Uterus (tissue), 2 donors: ENCODE measurements around the gene INPP5J.

Experiments used
- POLR2A ChIP-seq, 2 donors: fragments of 450-650 bp; IDR thresholded peaks; one replicate each; pipeline ENCODE4 v1.6.1; 2016; ENCODE audit warnings: antibody characterized with exemption in 2 of 2, mild to moderate bottlenecking in 1 of 2, moderate library complexity in 1 of 2
- TF ChIP-seq, protein P1 (sequence below), 4 experiments: fragments of 200-600 bp in 2 of 4; fragments of 450-650 bp in 2 of 4; sonication (generic) in 2 of 4; IDR thresholded peaks; one replicate each; pipeline ENCODE4 v1.5.1; 2016 to 2019; ENCODE audit warnings: antibody characterized with exemption in 4 of 4, mild to moderate bottlenecking in 2 of 4, moderate library complexity in 1 of 4

- TF ChIP-seq, protein P1, sequence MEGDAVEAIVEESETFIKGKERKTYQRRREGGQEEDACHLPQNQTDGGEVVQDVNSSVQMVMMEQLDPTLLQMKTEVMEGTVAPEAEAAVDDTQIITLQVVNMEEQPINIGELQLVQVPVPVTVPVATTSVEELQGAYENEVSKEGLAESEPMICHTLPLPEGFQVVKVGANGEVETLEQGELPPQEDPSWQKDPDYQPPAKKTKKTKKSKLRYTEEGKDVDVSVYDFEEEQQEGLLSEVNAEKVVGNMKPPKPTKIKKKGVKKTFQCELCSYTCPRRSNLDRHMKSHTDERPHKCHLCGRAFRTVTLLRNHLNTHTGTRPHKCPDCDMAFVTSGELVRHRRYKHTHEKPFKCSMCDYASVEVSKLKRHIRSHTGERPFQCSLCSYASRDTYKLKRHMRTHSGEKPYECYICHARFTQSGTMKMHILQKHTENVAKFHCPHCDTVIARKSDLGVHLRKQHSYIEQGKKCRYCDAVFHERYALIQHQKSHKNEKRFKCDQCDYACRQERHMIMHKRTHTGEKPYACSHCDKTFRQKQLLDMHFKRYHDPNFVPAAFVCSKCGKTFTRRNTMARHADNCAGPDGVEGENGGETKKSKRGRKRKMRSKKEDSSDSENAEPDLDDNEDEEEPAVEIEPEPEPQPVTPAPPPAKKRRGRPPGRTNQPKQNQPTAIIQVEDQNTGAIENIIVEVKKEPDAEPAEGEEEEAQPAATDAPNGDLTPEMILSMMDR (IDR thresholded peaks at IDR 0.05) = no peak
- no peak for TF ChIP-seq POLR2A (IDR thresholded peaks at IDR 0.05)
These were observed 13.4 kb downstream of the INPP5J start for GRCh38 chr22:31136155-31136554.
